Cardiac muscle cell (in vitro differentiated cells and primary cell): ENCODE data around the gene CORO2A. TPM values are rescaled to one million over a fixed set of nuclear protein-coding genes. Genes with fewer than 3 reads are reported as not detected.

Source experiments
- DNase-seq, 2 donors: peaks; one replicate each; pipeline versions ENCODE4 v3.0.0 to v3.0.0-alpha.2; 2010 to 2017; ENCODE audit warnings: low read depth in 1 of 2, low spot score in 1 of 2
- H3K27ac ChIP-seq: fragments of 200-600 bp; sonication (generic); 2 replicates; pipeline ENCODE4 v1.5.1; 2016
- H3K27me3 ChIP-seq: fragments of 200-600 bp; sonication (generic); 2 replicates; pipeline ENCODE4 v1.6.0; 2016; ENCODE audit warnings: control low read depth
- H3K36me3 ChIP-seq: fragments of 200-600 bp; sonication (generic); 2 replicates; pipeline ENCODE4 v1.5.1; 2016; ENCODE audit warnings: control low read depth
- H3K4me1 ChIP-seq: fragments of 200-600 bp; sonication (generic); 2 replicates; pipeline ENCODE4 v1.8.1; 2017; ENCODE audit warnings: low read depth, mild to moderate bottlenecking, mixed run types
- H3K4me3 ChIP-seq: fragments of 200-600 bp; sonication (generic); 2 replicates; pipeline ENCODE4 v1.5.1; 2016; ENCODE audit warnings: mild to moderate bottlenecking
- H3K9me3 ChIP-seq: fragments of 200-600 bp; sonication (generic); 2 replicates; pipeline ENCODE4 v1.5.1; 2017; ENCODE audit warnings: low read depth, mild to moderate bottlenecking, control low read depth
- CTCF ChIP-seq: IDR thresholded peaks from 2 replicates; pipeline ENCODE4 v1.5.1; 2012; ENCODE audit warnings: low read depth, mild to moderate bottlenecking, low read length
- polyA plus RNA-seq: library from polyadenylated mRNA; unstranded; fragments of >200 nt; fragmentation: Nextera tagmentation; extraction: Ambion mirVana; gene quantifications from 2 replicates; pipeline ENCODE4 v1.2.1, GENCODE V29; 2016
- total RNA-seq: library from RNA; depleted of rRNA; stranded (reverse); fragments of >200 nt; gene quantifications from 2 replicates; pipeline ENCODE4 v1.2.3, GENCODE V29; 2016

CORO2A gene
- total and polyA plus RNA-seq, 2 experiments from 2014 or later, result 1.1 to 2.4 TPM

- no peaks in the 10 kb centered on the region for H3K9me3 ChIP-seq
- H3K27me3 ChIP-seq, result no peaks in the 10 kb centered on the region
- no peaks in the 10 kb centered on the region for H3K36me3 ChIP-seq
- H3K4me1 ChIP-seq, result no peaks in the 10 kb centered on the region
- no peak for DNase-seq
- TF ChIP-seq CTCF, result no peak
- H3K27ac ChIP-seq, result no peak overlapping the region
- H3K4me3 ChIP-seq, result no peak overlapping the region
Measured at GRCh38 chr9:98140503-98140902, 51.9 kb downstream of the CORO2A start.

- Histone ChIP-seq H3K4me3 (no peak overlapping the region), H3K9me3 (no peaks in the 10 kb centered on the region), H3K27ac (no peak overlapping the region), H3K27me3 (no peaks in the 10 kb centered on the region), H3K4me1 (no peaks in the 10 kb centered on the region), H3K36me3 (no peaks in the 10 kb centered on the region)
- no peak for TF ChIP-seq CTCF
- no peak for DNase-seq
Measured at GRCh38 chr9:98136489-98136888, 55.9 kb downstream of the CORO2A start.

GRCh38 chr9:98135938-98136337, 56.5 kb downstream of the CORO2A start:
- H3K27me3 ChIP-seq, result no peaks in the 10 kb centered on the region
- no peak overlapping the region for H3K27ac ChIP-seq
- no peaks in the 10 kb centered on the region for H3K9me3 ChIP-seq
- H3K4me3 ChIP-seq, result no peak overlapping the region
- no peaks in the 10 kb centered on the region for H3K4me1 ChIP-seq
- no peak for TF ChIP-seq CTCF
- no peak for DNase-seq
- H3K36me3 ChIP-seq, result no peaks in the 10 kb centered on the region

- no peak for TF ChIP-seq CTCF
- H3K4me3 ChIP-seq, result no peak overlapping the region
- H3K27me3 ChIP-seq, result no peaks in the 10 kb centered on the region
- H3K36me3 ChIP-seq, result no peaks in the 10 kb centered on the region
- H3K9me3 ChIP-seq, result no peaks in the 10 kb centered on the region
- H3K4me1 ChIP-seq, result no peaks in the 10 kb centered on the region
- no peak for DNase-seq
- H3K27ac ChIP-seq, result no peak overlapping the region
Measured at GRCh38 chr9:98135558-98135934, 56.9 kb downstream of the CORO2A start.

GRCh38 chr9:98134702-98135557, 57.5 kb downstream of the CORO2A start:
- H3K27me3 ChIP-seq, result no peaks in the 10 kb centered on the region
- H3K27ac ChIP-seq, result no peak overlapping the region
- no peaks in the 10 kb centered on the region for H3K36me3 ChIP-seq
- no peak for DNase-seq
- no peak overlapping the region for H3K4me3 ChIP-seq
- H3K9me3 ChIP-seq, result no peaks in the 10 kb centered on the region
- TF ChIP-seq CTCF, result no peak
- no peaks in the 10 kb centered on the region for H3K4me1 ChIP-seq
